AG08396 (cell line): ENCODE results near the gene METAP1.
"Not testable (repeated sequence)": the region's sequence is repeated elsewhere in the genome, so short reads cannot be mapped to it uniquely, and the experiment has no call there.

Source experiments
- DNase-seq: peaks from one replicate; pipeline ENCODE4 v3.0.0; 2012; ENCODE audit warnings: low spot score, mixed read lengths

Gene METAP1

GRCh38 chr4:99099814-99100213 is 104.3 kb downstream of the METAP1 start:
- DNase-seq = not testable (repeated sequence)

- DNase-seq = no peak
These were observed 105.4 kb downstream of the METAP1 start for GRCh38 chr4:99100876-99101275.

- DNase-seq = no peak
These were observed 107.1 kb downstream of the METAP1 start for GRCh38 chr4:99102634-99103033.

- DNase-seq = no peak
These were observed 107.6 kb downstream of the METAP1 start for GRCh38 chr4:99103166-99103565.

- no peak for DNase-seq
These were observed 108.6 kb downstream of the METAP1 start for GRCh38 chr4:99104153-99104552.

GRCh38 chr4:99109286-99109685 is 113.8 kb downstream of the METAP1 start:
- not testable (repeated sequence) for DNase-seq
